Glutamatergic neuron (in vitro differentiated cells): Measurements from ENCODE around the gene TICRR. TPM values are rescaled to one million over a fixed set of nuclear protein-coding genes. Genes with fewer than 3 reads are reported as not detected.

ENCODE experiments used
- DNase-seq: peaks from one replicate; pipeline ENCODE4 v3.0.0; 2022
- H3K27ac Mint-ChIP-seq: one replicate; pipeline ENCODE4 v1.8.0; 2020; ENCODE audit warnings: mild to moderate bottlenecking, mixed read lengths, inconsistent platforms; ENCODE audit not compliant: unreplicated experiment
- H3K27me3 Mint-ChIP-seq: one replicate; pipeline ENCODE4 v1.8.0; 2020; ENCODE audit warnings: mild to moderate bottlenecking, moderate library complexity, mixed read lengths, inconsistent platforms; ENCODE audit not compliant: unreplicated experiment
- H3K36me3 Mint-ChIP-seq: one replicate; pipeline ENCODE4 v1.8.0; 2020; ENCODE audit warnings: mild to moderate bottlenecking, mixed read lengths, inconsistent platforms; ENCODE audit not compliant: unreplicated experiment
- H3K4me1 Mint-ChIP-seq: one replicate; pipeline ENCODE4 v1.8.0; 2020; ENCODE audit warnings: mild to moderate bottlenecking, low read depth, mixed read lengths, inconsistent platforms; ENCODE audit not compliant: unreplicated experiment
- H3K4me3 Mint-ChIP-seq: one replicate; pipeline ENCODE4 v1.8.0; 2020; ENCODE audit warnings: mild to moderate bottlenecking, mixed read lengths, inconsistent platforms; ENCODE audit not compliant: unreplicated experiment
- H3K9me3 Mint-ChIP-seq: one replicate; pipeline ENCODE4 v1.8.0; 2020; ENCODE audit warnings: mild to moderate bottlenecking, moderate library complexity, mixed read lengths, inconsistent platforms; ENCODE audit not compliant: unreplicated experiment
- CTCF ChIP-seq: fragments of 200-600 bp; sonication (generic); IDR thresholded peaks from one replicate; pipeline ENCODE4 v1.5.0; 2021; ENCODE audit not compliant: partially characterized antibody, unreplicated experiment
- total RNA-seq: library from RNA; stranded (reverse); fragmentation: NEBNext Ultra II Directional; extraction: Animal tissue kit (Norgen Biotek cat#: 25700); gene quantifications from one replicate; pipeline ENCODE4 v1.2.1, GENCODE V29; 2021; ENCODE audit not compliant: unreplicated experiment

The TICRR gene
- total RNA-seq, 1 donor from 2014 or later = 2.7 TPM

DNA sequence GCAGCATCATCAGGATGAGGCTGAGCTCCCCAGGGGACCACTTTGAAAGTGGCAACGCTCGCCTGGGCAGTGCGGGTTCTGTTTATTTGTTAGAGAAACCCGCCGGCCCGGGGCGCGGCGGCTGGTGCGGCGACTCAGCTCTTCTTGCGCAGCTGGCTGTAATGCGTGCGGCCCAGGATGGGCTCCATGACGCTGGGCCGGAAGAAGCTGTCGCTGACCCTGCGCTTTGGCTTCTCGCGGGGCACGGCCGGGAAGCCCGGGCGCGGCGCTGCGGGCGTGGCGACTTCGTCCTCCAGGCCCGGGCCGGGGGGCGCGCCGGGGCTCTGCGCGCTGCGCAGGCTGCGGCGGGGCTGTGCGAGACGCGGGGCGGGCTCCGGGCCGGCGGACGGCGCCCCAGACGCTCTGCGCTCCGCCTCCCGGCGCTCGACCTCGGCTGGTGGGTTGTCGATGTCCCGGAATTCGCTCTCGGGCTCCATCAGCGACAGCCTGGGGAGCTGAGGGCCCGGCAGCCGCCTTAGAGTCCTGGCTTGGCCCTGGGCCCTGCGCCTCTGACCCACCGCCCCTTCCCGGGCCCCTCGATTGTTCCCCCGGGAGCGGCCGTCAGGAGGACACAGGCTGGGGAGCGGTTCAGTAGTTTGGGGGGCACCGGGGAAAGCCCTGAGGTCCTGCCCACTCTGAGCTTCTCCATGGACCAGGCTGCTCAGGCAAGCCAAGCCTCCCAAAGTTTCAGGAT is 90.3 kb downstream of the TICRR start:
- peak; percentile 65 for DNase-seq
- Mint-ChIP-seq H3K27ac (no peak overlapping the region), H3K4me1 (peaks cover 1% of the 10 kb centered on the region), H3K9me3 (no peaks in the 10 kb centered on the region), H3K4me3 (no peak overlapping the region), H3K27me3 (peaks cover 5% of the 10 kb centered on the region), H3K36me3 (no peaks in the 10 kb centered on the region)
- TF ChIP-seq CTCF = no peak

GRCh38 chr15:89666184-89666857 is 91.1 kb downstream of the TICRR start:
- H3K27ac Mint-ChIP-seq = no peak overlapping the region
- no peak overlapping the region for H3K4me3 Mint-ChIP-seq
- H3K36me3 Mint-ChIP-seq = no peaks in the 10 kb centered on the region
- H3K9me3 Mint-ChIP-seq = no peaks in the 10 kb centered on the region
- no peak for DNase-seq
- peaks cover 5% of the 10 kb centered on the region for H3K27me3 Mint-ChIP-seq
- H3K4me1 Mint-ChIP-seq = peaks cover 1% of the 10 kb centered on the region
- TF ChIP-seq CTCF = no peak

- Mint-ChIP-seq H3K27ac (no peak overlapping the region), H3K27me3 (peaks cover 5% of the 10 kb centered on the region), H3K4me1 (peaks cover 1% of the 10 kb centered on the region), H3K4me3 (no peak overlapping the region), H3K9me3 (no peaks in the 10 kb centered on the region), H3K36me3 (no peaks in the 10 kb centered on the region)
- no peak for TF ChIP-seq CTCF
- DNase-seq = no peak
These were observed 91.8 kb downstream of the TICRR start for GRCh38 chr15:89666858-89667705.

DNA sequence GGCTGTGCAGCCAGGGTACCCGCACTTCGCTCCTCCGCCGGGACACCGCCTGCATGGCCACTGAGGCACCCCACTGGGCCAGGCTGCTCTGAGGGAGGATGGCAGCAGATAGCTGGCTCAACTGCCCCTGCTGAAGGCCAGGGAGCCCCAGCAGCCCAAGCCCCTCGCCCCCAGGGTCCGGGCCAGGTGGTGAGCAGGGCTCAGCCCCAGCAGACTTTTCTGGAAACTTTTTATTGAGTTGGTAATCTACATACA is 92.4 kb downstream of the TICRR start:
- no peak for DNase-seq
- Mint-ChIP-seq H3K27ac (no peak overlapping the region), H3K4me1 (peaks cover 1% of the 10 kb centered on the region), H3K27me3 (peaks cover 5% of the 10 kb centered on the region), H3K4me3 (no peak overlapping the region), H3K9me3 (no peaks in the 10 kb centered on the region), H3K36me3 (no peaks in the 10 kb centered on the region)
- no peak for TF ChIP-seq CTCF

DNA sequence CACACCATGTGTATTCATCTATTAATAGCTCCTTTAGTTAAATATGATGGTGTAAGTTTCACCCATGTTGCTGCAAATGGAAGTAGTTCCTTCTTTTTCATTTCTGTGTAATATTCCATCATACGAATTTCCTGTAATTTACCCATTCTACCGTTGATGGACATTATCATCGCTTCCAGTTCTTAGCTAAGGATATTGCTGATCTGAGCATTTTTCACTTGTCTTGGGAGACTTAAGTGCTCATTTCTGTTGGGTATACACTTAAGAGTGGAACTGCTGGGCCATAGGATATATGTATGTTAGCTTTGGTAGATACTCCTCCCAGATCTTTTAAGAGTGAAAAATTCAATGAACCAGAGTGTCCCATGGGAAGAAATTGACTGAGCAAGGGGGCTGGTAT is 92.9 kb downstream of the TICRR start:
- H3K36me3 Mint-ChIP-seq = no peaks in the 10 kb centered on the region
- no peak for DNase-seq
- peaks cover 1% of the 10 kb centered on the region for H3K4me1 Mint-ChIP-seq
- no peak overlapping the region for H3K4me3 Mint-ChIP-seq
- H3K27ac Mint-ChIP-seq = no peak overlapping the region
- H3K9me3 Mint-ChIP-seq = no peaks in the 10 kb centered on the region
- no peak for TF ChIP-seq CTCF
- H3K27me3 Mint-ChIP-seq = peaks cover 5% of the 10 kb centered on the region
